GM11168 (cell line): ENCODE results near the gene LTK.

Experiments used
- in situ Hi-C: fragments of 300-500 bp; cut with MboI; formaldehyde crosslinking; loops from one replicate; pipeline ENCODE4 v1.12.0; 2022; ENCODE audit warnings: low sequenced_read_pairs; ENCODE audit not compliant: unreplicated experiment

LTK gene

GRCh38 chr15:41513506-41514227 lies at the start of gene LTK:
TSS of gene LTK (minus strand) at chr15:41513827. CDS start at chr15:41513709, 118 bp downstream.
- in situ Hi-C loops, result no loop called here

- in situ Hi-C loops, result no loop called here
These were observed 49.2 kb upstream of the LTK start for GRCh38 chr15:41562784-41563198.

- in situ Hi-C loops, result no loop called here
These were observed 48.6 kb upstream of the LTK start for GRCh38 chr15:41562244-41562643.

DNA sequence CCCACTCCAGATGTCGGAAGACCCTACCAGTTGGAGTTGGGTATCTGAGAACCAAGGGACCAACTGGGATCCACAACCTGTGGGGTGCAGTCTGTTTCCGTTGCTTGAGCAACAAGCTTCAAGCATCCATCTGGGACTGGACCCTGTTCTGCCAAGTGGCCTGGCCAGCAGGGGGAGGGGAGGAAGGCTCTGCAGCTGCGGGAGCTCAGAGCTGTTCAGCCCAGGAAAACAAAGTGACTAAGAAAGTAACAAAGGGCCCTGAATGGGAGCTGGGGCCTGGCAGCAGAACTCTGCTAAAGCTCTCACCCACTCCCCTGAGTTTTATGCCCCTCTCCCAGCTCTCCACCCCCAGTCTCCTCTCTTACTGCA lies 48.1 kb upstream of the LTK start:
- in situ Hi-C loops, result no loop called here

DNA sequence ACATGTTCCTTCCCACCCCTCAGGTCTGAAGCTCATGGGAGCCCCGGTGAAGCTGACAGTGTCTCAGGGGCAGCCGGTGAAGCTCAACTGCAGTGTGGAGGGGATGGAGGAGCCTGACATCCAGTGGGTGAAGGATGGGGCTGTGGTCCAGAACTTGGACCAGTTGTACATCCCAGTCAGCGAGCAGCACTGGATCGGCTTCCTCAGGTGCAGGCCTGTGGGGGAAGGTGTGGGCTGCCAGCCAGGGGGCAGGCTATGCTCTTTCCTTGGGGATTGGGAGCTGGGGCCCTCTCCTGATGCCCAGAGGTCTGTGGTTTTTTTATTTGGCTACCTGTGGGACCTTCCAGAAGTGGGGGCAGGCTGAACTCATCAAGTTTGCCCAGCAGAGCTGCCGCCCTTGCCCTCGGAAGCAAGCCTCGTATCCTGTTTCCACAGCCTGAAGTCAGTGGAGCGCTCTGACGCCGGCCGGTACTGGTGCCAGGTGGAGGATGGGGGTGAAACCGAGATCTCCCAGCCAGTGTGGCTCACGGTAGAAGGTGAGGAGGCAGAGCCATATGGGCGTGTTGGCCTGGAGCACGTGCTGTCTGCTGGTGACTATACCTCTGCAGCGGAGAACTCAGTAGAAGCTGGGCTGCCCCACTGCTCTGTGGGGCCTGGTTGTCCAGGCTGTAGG lies 47.6 kb upstream of the LTK start:
- in situ Hi-C loops, result no loop called here

DNA sequence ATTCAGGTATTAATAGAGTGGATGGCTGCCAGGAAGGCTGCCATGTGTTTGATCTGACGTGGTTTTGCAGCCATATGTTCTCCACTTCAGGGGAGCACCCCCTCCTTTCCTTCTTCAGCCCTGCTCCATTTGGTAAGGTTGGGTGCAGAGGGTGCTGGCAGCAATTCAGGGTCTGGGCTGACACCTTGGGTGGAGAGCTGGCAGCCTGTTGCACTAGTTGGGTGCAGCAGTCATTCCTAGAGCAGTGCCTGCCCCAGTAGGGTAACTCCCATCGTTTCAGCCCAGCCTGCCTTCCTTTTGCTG lies 46.9 kb upstream of the LTK start:
- in situ Hi-C loops, result no loop called here

DNA sequence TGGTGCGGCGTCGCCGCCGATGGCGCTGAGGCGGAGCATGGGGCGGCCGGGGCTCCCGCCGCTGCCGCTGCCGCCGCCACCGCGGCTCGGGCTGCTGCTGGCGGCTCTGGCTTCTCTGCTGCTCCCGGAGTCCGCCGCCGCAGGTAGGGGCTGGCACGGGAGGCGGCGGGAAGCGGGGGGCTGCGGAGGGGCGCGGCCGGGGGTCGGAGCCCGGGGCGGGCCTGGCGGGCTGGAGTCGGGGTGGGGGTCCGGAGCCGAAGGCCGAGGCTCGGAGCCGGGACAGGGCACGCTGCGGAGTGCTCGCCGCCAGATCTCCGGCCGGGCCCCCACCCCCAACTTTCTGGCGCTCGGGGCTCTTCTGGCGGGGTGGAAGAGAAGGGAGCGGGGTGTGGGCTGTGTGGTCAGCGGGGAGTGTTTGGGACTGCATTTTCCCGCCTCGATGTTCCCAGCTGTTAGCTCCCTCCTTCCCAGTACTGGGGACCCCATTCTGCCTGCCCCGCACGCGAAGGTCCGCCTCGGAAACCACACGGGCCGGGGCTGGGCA lies 45.7 kb upstream of the LTK start:
- in situ Hi-C loops, result no loop called here

DNA sequence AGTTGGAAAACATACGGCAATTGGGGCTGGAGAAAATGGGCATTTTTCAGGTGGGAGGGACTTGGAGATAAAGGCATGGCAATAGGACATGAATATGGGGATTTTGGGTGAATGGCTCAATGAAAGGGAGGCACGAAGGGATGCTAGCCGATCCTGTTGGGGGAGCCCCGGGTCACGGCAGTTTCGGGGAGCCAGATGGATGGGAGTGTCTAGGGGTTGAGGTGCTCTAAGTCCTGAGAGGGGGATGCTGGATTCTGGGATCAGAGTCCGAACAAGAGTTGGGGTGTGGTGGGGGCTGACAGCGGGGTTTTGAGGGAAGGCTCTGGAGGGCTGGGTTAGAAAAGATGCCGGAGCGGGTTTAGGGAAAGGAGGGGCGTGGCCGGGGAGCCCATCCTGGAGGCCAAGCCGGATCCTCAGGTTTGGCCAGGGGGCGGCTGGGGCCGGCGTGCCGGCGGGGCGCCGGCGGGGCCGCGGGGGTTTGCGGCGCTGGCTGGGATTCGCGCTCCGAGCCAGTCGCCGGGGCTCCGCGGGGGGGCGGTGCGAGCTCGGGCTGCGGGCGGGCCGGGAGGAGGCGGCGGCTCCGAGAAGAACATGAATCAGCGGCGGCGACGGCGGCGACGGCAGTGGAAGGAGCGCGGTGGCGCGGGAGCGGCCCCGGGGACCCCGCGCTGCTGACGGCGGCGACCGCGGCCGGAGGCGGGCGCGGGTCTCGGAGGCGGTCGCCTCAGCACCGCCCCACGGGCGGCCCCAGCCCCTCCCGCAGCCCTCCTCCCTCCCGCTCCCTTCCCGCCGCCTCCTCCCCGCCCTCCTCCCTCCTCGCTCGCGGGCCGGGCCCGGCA lies 45.0 kb upstream of the LTK start, which contains the start of gene TYRO3:
Gene TYRO3 (plus strand): TSS at position 813 of the 839 bp plus-strand sequence. CDS start 46 bp downstream, outside the sequence.
- in situ Hi-C loops, result no loop called here

GRCh38 chr15:41557673-41558399 lies 44.2 kb upstream of the LTK start:
- in situ Hi-C loops, result no loop called here

- in situ Hi-C loops, result no loop called here
These were observed 43.0 kb upstream of the LTK start for GRCh38 chr15:41556677-41557076.

DNA sequence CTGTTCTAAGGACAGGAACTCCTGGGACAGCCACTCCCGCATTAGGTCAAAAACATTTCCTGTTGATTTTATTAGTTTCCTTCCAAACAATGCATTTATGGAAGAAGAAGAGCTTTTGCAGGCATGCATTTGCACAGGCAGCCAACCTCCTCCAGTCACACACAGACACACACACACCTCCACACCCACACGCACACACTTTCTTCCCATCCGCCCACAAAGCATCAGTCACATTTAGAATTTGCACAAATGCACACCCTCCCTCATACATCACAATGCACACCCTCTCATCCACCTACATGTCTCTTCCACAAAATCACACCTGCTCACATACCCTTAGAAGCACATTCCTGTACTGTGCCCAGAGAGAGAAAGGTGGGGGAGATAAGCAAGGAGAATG lies 41.3 kb upstream of the LTK start:
- in situ Hi-C loops, result no loop called here

DNA sequence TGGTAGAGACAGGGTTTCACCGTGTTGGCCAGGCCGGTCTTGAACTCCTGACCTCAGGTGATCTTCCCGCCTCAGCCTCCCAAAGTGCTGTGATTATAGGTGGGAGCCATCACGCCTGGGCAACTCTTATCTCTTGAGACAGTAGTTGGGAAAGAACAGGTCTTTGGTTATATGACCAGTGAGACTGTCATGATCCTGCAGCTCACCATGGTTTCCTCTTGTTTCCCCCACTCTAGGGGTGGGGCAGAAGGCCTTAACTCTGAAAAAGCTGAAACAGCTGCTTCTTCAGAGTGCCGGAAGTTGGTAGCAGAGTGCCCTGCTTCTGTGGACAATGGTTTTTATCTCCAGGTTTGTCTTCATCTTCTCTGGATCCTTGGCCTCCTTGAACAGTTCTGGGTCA lies 40.7 kb upstream of the LTK start:
- in situ Hi-C loops, result no loop called here

GRCh38 chr15:41553731-41554130 lies 40.1 kb upstream of the LTK start:
- in situ Hi-C loops, result no loop called here

DNA sequence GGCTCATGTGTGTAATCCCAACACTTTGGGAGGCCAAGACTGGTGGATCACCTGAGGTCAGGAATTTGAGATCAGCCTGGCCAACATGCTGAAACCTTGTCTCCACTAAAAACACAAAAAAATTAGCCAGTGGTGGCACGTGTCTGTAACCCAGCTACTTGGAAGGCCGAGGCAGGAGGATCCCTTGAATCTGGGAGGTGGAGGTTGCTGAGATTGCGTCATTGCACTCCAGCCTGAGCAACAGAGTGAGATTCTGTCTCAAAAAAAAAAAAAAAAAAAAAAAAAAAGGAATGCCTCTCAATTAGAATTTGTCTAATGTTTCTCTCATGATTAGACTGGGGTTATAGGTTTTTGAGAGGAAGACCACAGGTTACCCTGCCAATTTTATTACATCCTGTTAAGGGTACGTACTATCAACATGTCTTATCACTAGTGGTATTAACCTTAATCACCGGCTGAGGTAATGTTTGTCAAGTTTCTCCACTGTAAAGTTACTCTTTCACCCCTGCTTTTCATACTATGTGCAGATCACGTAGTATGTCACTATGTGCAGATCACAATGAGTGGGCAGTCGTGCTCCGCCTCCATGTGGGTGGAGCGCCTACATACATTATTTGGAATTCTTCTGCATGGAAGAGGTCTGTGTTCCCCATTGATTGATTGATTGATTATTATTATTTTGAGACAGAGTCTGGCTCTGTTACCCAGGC lies 36.6 kb upstream of the LTK start:
- in situ Hi-C loops, result no loop called here

DNA sequence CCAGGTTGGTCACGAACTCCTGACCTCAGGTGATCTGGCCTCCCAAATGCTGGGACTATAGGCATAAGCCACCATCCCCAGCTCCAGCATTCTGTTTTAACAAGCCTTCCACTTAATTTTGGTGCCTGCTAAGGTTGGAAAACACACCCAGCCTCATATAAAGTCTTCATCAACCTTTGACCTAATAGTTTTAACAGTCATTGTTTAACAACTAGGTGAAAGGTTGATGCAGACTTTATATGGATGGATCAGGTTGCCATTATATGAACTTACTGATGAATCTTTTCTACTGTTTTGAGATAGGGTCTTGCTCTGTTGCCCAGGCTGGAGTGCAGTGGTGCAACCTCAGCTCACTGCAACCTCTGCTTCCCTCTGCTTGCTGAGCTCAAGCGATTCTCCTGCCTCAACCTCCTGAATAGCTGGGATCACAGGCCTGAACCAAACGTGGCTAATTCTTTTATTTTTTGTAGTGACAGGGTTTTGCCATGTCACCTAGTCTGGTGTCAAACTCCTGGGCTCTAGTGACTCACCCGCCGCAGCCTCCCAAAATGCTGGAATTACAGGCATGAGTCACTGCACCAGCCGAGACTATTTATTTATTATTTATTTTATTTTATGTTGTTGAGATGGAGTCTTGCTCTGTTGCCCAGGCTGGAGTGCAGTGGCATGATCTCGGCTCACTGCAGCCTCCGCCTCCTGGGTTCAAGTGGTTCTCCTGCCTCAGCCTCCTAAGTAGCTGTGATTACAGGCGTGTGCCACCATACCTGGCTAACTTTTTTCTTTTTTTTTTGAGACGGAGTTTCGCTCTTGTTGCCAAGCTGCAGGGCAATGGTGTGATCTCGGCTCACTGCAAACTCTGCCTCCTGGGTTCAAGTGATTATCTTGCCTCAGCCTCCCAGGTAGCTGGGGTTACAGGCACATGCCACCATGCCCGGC lies 33.5 kb upstream of the LTK start:
- in situ Hi-C loops, result no loop called here

GRCh38 chr15:41545218-41545617 lies 31.6 kb upstream of the LTK start:
- in situ Hi-C loops, result no loop called here

- in situ Hi-C loops, result no loop called here
These were observed 31.0 kb upstream of the LTK start for GRCh38 chr15:41544650-41545015.

- in situ Hi-C loops, result no loop called here
These were observed 29.9 kb upstream of the LTK start for GRCh38 chr15:41543521-41543870.

DNA sequence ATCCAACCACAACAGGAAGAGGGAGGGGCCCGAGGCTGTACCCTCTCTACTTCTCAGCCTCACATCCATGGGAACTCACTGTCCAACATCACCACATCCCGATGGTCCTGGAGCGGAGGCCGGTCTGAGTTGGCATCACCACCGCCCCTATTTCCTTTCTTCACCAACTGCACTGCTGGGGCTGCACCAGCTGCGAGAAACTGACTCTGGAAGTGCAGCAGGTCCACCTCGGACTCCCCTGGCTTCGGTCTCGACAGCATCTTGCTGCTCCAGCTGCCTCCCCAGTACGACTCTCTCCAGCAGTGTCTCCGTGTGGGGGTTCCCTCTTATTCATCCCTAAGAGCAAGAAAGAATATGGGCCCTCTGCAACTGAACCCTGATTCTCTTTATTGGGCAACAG lies 23.2 kb upstream of the LTK start:
- in situ Hi-C loops, result no loop called here
